ENCODE results near the gene SMCHD1.
"Not testable (repeated sequence)": the region's sequence is repeated elsewhere in the genome, so short reads cannot be mapped to it uniquely, and the experiment has no call there.

The SMCHD1 gene

DNA sequence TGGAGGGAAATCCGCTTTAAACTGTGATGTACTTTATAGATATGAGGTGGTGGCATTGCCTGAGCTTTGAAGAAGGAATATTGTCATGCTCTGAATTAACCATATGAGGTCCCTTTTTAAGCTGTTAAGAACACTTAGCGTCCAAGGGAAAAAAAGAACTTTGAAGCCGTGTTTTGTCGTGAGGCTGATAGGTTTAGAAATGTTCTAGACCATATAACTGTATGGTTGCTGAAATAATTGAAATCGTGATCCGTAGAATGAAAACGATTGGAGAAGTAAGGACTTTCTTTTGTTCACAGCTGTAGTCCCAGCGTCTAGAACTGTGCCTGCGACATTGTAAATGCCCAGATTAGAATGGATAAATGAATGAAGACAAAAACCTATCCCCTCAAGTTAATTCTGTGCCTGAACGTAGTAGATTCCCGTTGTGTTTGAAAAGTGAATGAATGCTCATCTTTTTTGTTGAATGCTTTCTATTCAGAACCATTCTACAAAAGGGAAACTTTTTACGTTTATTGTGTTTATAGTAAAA, 1.5 kb downstream of the SMCHD1 start:
- no peak for DNase-seq (ENCODE audit: low read depth in 1 of 2, low spot score in 1 of 2)

DNA sequence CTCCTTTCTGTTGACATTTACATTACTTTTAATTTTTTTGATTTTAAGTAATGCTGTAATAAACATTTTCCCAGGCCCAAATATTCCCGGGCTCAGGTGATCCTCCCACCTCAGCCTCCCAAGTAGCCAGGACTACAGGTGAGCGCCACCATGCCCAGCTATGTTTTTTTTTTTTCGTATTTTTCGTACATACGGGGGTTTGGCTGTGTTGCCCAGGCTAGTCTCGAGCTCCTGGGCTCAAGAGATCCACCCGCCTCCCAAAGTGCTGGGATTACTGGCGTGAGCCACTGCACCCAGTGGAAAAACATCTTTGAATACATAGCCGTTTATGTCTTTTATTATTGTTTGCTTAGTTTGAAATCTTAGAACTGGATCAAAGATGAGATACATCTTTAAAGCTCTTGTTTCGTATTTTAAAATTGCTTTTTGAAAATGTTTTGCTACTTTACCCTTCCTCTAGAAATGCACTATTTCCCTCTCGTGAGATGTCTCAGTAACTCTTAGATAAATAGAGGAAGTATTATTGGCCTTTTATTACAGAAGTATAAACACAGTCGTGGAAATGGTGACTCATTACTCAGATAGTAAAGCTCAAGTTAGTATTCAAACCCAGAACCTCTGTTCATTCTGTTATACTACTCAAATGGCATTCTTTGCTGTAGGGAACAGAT, 2.4 kb downstream of the SMCHD1 start:
- no peak for DNase-seq (ENCODE audit: low read depth in 1 of 2, low spot score in 1 of 2)

DNA sequence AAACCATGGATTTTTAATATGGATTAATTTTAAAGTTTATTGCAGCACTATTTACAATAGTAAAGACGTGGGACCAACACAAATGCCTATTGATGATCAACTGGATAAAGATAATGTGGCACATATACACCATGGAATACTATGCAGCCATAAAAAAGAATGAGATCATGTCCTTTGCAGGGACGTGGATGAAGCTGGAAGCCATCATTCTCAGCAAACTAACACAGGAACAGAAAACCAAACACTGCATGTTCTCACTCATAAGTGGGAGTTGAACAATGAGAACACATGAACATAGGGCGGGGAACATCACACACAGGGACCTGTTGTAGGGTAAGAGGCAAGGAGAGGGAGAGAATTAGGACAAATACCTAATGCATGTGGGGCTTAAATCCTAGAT, 5.3 kb downstream of the SMCHD1 start:
- not testable (repeated sequence) for DNase-seq (ENCODE audit: low read depth in 1 of 2, low spot score in 1 of 2)

- not testable (repeated sequence) for DNase-seq (ENCODE audit: low read depth in 1 of 2, low spot score in 1 of 2)
Measured at GRCh38 chr18:2662288-2662687, 6.8 kb downstream of the SMCHD1 start.

DNA sequence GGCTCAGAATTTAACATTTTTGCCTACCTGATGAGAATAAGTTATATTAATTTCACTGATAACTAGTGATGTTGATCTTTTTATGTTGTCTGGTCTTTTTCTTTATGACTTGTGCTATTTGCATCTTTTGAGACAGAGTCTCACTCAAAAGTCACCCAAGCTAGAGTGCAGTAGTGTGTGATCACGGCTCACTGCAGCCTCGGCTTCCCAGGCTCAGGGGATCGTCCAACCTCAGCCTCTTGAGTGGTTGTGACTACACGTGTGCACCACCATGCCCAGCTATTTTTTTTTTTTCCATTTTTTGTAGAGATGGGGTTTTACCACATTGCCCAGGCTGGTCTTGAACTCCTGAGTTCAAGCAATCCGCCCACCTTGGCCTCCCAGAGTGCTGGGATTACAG, 7.5 kb downstream of the SMCHD1 start:
- no peak for DNase-seq (ENCODE audit: low read depth in 1 of 2, low spot score in 1 of 2)

- DNase-seq (ENCODE audit: low read depth in 1 of 2, low spot score in 1 of 2), result no peak
Measured at GRCh38 chr18:2672410-2672809, 16.9 kb downstream of the SMCHD1 start.

GRCh38 chr18:2672872-2673271, 17.3 kb downstream of the SMCHD1 start:
- no peak for DNase-seq (ENCODE audit: low read depth in 1 of 2, low spot score in 1 of 2)

DNA sequence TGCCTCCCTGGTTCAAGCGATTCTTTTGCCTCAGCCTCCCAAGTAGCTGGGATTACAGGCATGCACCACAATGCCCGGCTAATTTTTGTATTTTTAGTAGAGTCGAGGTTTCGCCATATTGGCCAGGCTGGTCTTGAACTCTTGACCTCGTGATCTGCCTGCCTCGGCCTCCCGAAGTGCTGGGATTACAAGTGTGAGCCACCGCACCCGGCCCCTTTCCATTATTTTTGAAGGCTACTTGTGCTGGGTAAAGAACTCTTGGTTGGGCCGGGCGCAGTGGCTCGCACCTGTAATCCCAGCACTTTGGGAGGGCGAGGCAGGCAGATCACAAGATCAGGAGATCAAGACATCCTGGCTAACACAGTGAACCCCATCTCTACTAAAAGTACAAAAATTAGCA, 23.4 kb downstream of the SMCHD1 start:
- DNase-seq (ENCODE audit: low read depth in 1 of 2, low spot score in 1 of 2), result not testable (repeated sequence)

GRCh38 chr18:2680216-2680792, 24.8 kb downstream of the SMCHD1 start:
- DNase-seq (ENCODE audit: low read depth in 1 of 2, low spot score in 1 of 2), result no peak

GRCh38 chr18:2681993-2682603, 26.6 kb downstream of the SMCHD1 start:
- DNase-seq (ENCODE audit: low read depth in 1 of 2, low spot score in 1 of 2), result no peak

- no peak for DNase-seq (ENCODE audit: low read depth in 1 of 2, low spot score in 1 of 2)
Measured at GRCh38 chr18:2683055-2683454, 27.5 kb downstream of the SMCHD1 start.

DNA sequence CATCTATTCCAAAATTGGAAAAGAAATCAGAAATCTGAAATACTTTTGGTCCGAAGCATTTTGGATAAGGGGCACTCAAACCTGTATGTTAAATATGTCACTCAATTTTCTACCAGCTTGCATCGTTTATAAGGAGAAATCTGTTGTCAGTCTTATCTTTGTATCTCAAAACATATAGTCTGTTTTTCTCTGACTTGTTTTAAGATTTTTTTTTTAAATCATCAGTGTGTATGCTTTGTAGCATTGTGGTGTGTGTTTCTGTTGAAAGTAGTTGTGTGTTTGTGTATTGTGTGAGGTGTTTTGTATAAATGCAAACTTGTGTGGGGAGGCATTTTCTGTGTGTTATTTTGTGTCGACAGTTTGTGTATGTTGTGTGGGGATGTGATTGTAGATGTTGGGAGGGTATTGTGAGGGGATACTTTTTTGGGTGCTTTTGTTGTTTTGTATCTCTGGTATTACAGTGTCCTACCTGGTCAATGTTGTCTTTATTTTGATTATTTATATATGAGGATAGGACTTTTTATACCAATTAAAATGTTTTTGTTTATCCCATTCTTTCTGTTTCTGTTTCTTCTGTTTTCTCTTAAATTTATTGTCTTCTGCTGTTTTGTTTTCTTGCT, 30.9 kb downstream of the SMCHD1 start:
- no peak for DNase-seq (ENCODE audit: low read depth in 1 of 2, low spot score in 1 of 2)

- DNase-seq (ENCODE audit: low read depth in 1 of 2, low spot score in 1 of 2), result no peak
Measured at GRCh38 chr18:2687390-2688001, 32.0 kb downstream of the SMCHD1 start.

DNA sequence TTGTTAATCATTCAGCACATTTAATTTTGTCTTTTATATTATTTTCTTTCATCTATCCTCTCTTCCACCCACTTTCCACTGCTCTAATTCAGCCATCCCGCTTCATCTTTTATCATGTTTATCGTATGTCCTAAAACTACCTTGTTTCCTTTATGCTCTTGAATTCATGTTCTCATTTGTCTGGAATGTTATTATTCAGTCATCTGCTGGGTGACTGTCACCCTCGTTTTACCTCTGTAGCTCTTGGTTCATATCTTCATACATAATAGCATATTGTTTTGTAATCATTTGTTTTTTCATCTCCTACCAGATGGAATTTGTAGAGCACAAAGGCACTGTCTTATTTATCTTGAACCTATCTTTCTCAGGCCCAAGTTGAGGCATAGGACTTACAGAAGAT, 37.0 kb downstream of the SMCHD1 start:
- DNase-seq (ENCODE audit: low read depth in 1 of 2, low spot score in 1 of 2), result no peak

- DNase-seq (ENCODE audit: low read depth in 1 of 2, low spot score in 1 of 2), result no peak
Measured at GRCh38 chr18:2697184-2697583, 41.7 kb downstream of the SMCHD1 start.

DNA sequence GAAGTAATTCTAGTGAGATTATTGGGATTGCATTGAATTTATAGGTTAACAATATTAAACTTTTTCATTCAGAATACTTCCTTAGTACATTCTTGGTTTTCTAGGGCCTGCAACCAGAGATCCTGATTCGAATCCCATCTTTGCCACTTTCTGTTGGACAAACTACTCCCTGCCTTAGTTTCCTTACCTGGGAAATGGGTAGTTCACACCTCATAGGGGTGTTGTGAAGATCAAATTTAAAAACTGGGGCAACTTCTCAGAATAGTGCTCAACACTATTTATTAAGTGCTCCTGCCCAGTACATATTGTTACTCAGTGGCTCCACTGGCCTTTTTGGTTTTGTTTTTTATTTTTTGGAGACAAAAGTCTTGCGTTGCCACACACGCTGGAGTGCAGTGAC, 43.5 kb downstream of the SMCHD1 start:
- no peak for DNase-seq (ENCODE audit: low read depth in 1 of 2, low spot score in 1 of 2)

DNA sequence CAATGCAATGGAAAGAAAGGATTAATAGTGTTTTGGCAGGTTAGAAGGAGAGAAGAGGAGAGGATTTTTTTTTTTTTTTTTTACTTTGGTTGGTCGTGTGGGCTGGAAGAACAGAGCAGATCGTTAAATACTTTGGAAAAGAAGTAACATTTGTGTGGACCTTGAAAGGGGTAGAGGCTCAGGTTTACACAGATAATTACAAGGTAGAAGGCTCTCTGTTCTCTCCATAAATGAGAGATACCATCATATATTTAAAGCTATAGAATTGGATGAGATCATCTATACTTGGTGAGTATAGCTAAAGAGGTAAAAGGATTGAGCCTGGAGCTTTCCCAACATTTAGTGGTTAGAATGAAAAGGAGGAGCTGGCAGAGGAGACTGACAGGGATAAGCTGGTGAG, 49.0 kb downstream of the SMCHD1 start:
- DNase-seq (ENCODE audit: low read depth in 1 of 2, low spot score in 1 of 2), result no peak

GRCh38 chr18:2706903-2707302, 51.4 kb downstream of the SMCHD1 start:
- no peak for DNase-seq (ENCODE audit: low read depth in 1 of 2, low spot score in 1 of 2)

- no peak for DNase-seq (ENCODE audit: low read depth in 1 of 2, low spot score in 1 of 2)
Measured at GRCh38 chr18:2707551-2708168, 52.1 kb downstream of the SMCHD1 start.

GRCh38 chr18:2709316-2709715, 53.8 kb downstream of the SMCHD1 start:
- no peak for DNase-seq (ENCODE audit: low read depth in 1 of 2, low spot score in 1 of 2)

- DNase-seq (ENCODE audit: low read depth in 1 of 2, low spot score in 1 of 2), result no peak
Measured at GRCh38 chr18:2714140-2714539, 58.6 kb downstream of the SMCHD1 start.
